OCI-LY3 (cell line): Measurements from ENCODE around the gene SHISA2.

Experiments
- H2AFZ ChIP-seq: fragments of 200-600, 300-600 bp; shearing (Covaris generic); 2 replicates; pipeline ENCODE4 v1.6.0; 2014; ENCODE audit warnings: antibody characterized with exemption, low read depth, low read length
- H3K27ac ChIP-seq: fragments of 200-600, 300-600 bp; sonication (generic); 2 replicates; pipeline ENCODE4 v1.5.1; 2014; ENCODE audit warnings: mild to moderate bottlenecking, low read length, moderate library complexity, mixed read lengths
- H3K27me3 ChIP-seq: fragments of 200-600, 300-600 bp; sonication (generic); 2 replicates; pipeline ENCODE4 v1.6.1; 2014; ENCODE audit warnings: low read depth, low read length, mixed read lengths
- H3K36me3 ChIP-seq: fragments of 200-600, 300-600 bp; sonication (generic); replicated peaks from 2 replicates; pipeline ENCODE3; 2014; ENCODE audit warnings: low read depth, low read length, mixed read lengths
- H3K4me1 ChIP-seq: fragments of 300-600, 200-600 bp; sonication (generic); 2 replicates; pipeline ENCODE4 v1.6.1; 2014; ENCODE audit warnings: low read length, mixed read lengths
- H3K4me2 ChIP-seq: fragments of 200-600, 300-600 bp; sonication (generic); 2 replicates; pipeline ENCODE4 v1.6.1; 2014; ENCODE audit warnings: low read length, mixed read lengths
- H3K4me3 ChIP-seq: fragments of 300-600, 200-600 bp; sonication (generic); 2 replicates; pipeline ENCODE4 v1.5.1; 2014; ENCODE audit warnings: antibody characterized with exemption, mild to moderate bottlenecking, low read length, moderate library complexity
- H3K79me2 ChIP-seq: fragments of 300-600, 200-600 bp; shearing (Covaris generic); 2 replicates; pipeline ENCODE4 v1.6.1; 2014; ENCODE audit warnings: mild to moderate bottlenecking, low read length, mixed read lengths
- H3K9ac ChIP-seq: fragments of 300-600, 200-600 bp; shearing (Covaris generic); 2 replicates; pipeline ENCODE4 v1.6.0; 2014; ENCODE audit warnings: mild to moderate bottlenecking, low read length, moderate library complexity
- H3K9me3 ChIP-seq: fragments of 200-600, 300-600 bp; shearing (Covaris generic); 2 replicates; pipeline ENCODE4 v1.6.1; 2014; ENCODE audit warnings: low read length, mixed read lengths; ENCODE audit not compliant: insufficient read depth
- H4K20me1 ChIP-seq: fragments of 200-600, 300-600 bp; sonication (generic); 2 replicates; pipeline ENCODE4 v1.6.1; 2016; ENCODE audit warnings: low read length, mixed read lengths; ENCODE audit not compliant: insufficient read depth
- CTCF ChIP-seq: fragments of 200-600, 300-600 bp; sonication (generic); IDR thresholded peaks from 2 replicates; pipeline ENCODE4 v1.5.1; 2014; ENCODE audit warnings: antibody characterized with exemption, low read length, low read depth
- EZH2phosphoT487 ChIP-seq: fragments of 200-600 bp; shearing (Covaris generic); IDR thresholded peaks from 2 replicates; pipeline ENCODE4 v1.6.1; 2018; ENCODE audit warnings: antibody characterized with exemption, mixed run types, low read depth

Gene SHISA2

GRCh38 chr13:26025771-26026170 is 26.0 kb downstream of the SHISA2 start:
- H3K9me3 ChIP-seq = no peaks in the 10 kb centered on the region
- H4K20me1 ChIP-seq = no peaks in the 10 kb centered on the region
- H3K4me3 ChIP-seq = no peak overlapping the region
- no peak overlapping the region for H3K4me2 ChIP-seq
- H3K4me1 ChIP-seq = peaks cover 14% of the 10 kb centered on the region
- H3K79me2 ChIP-seq = no peaks in the 10 kb centered on the region
- H3K9ac ChIP-seq = no peak overlapping the region
- no peak overlapping the region for H3K27ac ChIP-seq
- H2AFZ ChIP-seq = no peak overlapping the region
- H3K36me3 ChIP-seq = no peaks in the 10 kb centered on the region
- TF ChIP-seq EZH2phosphoT487 (no peak), CTCF (no peak)
- H3K27me3 ChIP-seq = no peaks in the 10 kb centered on the region; the same call in 1 of the 2 replicates

GRCh38 chr13:26025196-26025595 is 26.6 kb downstream of the SHISA2 start:
- no peaks in the 10 kb centered on the region; the same call in 1 of the 2 replicates for H3K27me3 ChIP-seq
- H4K20me1 ChIP-seq = no peaks in the 10 kb centered on the region
- H3K4me3 ChIP-seq = no peak overlapping the region
- no peaks in the 10 kb centered on the region for H3K79me2 ChIP-seq
- H3K4me1 ChIP-seq = peaks cover 14% of the 10 kb centered on the region
- H3K4me2 ChIP-seq = no peak overlapping the region
- no peak overlapping the region for H2AFZ ChIP-seq
- H3K9ac ChIP-seq = no peak overlapping the region
- H3K36me3 ChIP-seq = no peaks in the 10 kb centered on the region
- TF ChIP-seq CTCF = no peak
- TF ChIP-seq EZH2phosphoT487 = no peak
- H3K27ac ChIP-seq = no peak overlapping the region
- H3K9me3 ChIP-seq = no peaks in the 10 kb centered on the region

DNA sequence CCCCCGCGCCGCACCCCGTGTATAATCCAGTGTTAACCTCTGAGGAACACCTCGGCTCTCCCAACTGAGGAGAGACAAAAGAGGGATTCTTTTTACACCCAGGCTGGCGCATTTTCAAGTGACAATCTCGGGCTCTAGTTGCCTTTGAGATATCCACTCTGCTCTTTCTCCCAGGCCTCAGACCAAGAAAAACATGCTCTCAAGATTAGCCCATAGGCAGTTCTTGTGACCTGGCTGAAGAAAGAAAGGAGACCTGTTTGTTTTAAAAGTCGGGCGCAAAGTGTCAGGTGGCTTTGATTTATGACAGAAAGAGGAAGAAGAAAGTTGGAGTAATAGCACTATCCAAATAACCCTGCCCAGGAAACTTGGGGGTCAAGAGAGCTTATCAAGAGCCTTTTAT is 27.3 kb downstream of the SHISA2 start:
- no peak for TF ChIP-seq EZH2phosphoT487
- TF ChIP-seq CTCF = no peak
- H3K27me3 ChIP-seq = no peaks in the 10 kb centered on the region; the same call in 1 of the 2 replicates
- no peak overlapping the region for H3K9ac ChIP-seq
- H3K4me2 ChIP-seq = no peak overlapping the region
- no peaks in the 10 kb centered on the region for H3K79me2 ChIP-seq
- no peak overlapping the region for H3K4me3 ChIP-seq
- H4K20me1 ChIP-seq = no peaks in the 10 kb centered on the region
- no peak overlapping the region for H3K27ac ChIP-seq
- no peaks in the 10 kb centered on the region for H3K36me3 ChIP-seq
- H3K9me3 ChIP-seq = no peaks in the 10 kb centered on the region
- H2AFZ ChIP-seq = no peak overlapping the region
- peaks cover 14% of the 10 kb centered on the region for H3K4me1 ChIP-seq

DNA sequence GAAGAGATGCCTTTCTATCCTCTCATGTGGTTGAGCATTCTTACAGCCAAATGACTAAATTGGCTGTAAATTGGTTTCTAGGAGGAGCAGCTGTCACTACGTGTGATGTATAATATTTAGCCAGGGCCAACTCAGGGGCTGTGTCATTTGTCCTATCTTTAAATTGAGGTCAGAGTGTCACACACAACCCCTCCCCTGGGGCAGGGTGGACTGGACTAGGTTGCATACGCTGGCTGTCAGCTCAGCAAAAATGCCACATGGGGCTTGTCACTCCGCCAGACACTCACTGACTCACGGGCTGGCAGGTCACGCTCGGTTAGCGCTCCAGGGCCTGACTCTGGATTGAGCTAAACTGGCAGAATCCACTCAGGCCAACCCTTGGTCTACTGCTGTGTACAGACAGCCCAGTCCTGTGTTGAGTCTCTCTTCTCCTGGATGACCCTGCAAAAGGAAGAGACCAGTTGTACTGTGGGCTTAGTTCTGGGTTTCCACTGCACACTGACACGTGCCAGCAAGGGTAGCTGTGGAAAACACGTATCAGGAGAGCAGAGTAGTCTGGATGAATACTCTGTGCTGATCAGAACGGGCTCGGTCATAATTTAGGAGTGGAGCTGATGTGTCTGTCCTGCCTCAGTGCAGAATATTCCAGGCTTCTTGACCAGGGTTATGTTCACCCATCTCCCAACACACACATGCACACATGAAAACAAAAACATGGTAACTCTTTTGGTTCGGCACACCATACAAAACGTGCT is 29.1 kb downstream of the SHISA2 start:
- TF ChIP-seq EZH2phosphoT487 = no peak
- TF ChIP-seq CTCF = no peak
- Histone ChIP-seq H3K4me1 (peaks cover 14% of the 10 kb centered on the region), H3K27me3 (no peaks in the 10 kb centered on the region; the same call in 1 of the 2 replicates), H2AFZ (no peak overlapping the region), H3K9ac (no peak overlapping the region), H4K20me1 (no peaks in the 10 kb centered on the region), H3K4me3 (no peak overlapping the region), H3K36me3 (no peaks in the 10 kb centered on the region), H3K27ac (no peak overlapping the region), H3K79me2 (no peaks in the 10 kb centered on the region), H3K4me2 (no peak overlapping the region), H3K9me3 (no peaks in the 10 kb centered on the region)
